Measurements from ENCODE around the gene UBXN11. TPM values are rescaled to one million over a fixed set of nuclear protein-coding genes. Genes with fewer than 3 reads are reported as not detected.

The UBXN11 gene
- total and polyA plus RNA-seq, 2 donors (not counting 1 experiment from before 2014, with no cell fraction given), result 68.0 to 81.4 TPM

GRCh38 chr1:26353210-26353859 lies 46.9 kb upstream of the UBXN11 start:
- WGBS (ENCODE audit: insufficient coverage), result 96% methylated on average over 3 of the region's 4 CpGs
- Histone ChIP-seq H2AFZ (ENCODE audit: insufficient read depth, low read depth, low read length, poor library complexity, severe bottlenecking) (no peak overlapping the region), H3K27me3 (replicated peaks in 1 of 4; ENCODE audit: control extremely low read depth in 1 of 4, control insufficient read depth in 3 of 4, insufficient read depth in 4 of 4, low read length in 3 of 4) (peaks cover 0 to 6% (median 0%) of the 10 kb centered on the region in 4 experiments), H3K36me3 (replicated peaks in 1 of 2; ENCODE audit: control extremely low read depth in 1 of 2, control insufficient read depth in 1 of 2, extremely low read depth in 1 of 2, insufficient read depth in 2 of 2, low read length in 1 of 2) (no peaks in the 10 kb centered on the region), H3K4me1 (ENCODE audit: control insufficient read depth in 2 of 2, insufficient read depth in 2 of 2, low read length in 2 of 2) (no peaks in the 10 kb centered on the region), H3K4me2 (replicated peaks; ENCODE audit: low read depth, low read length, poor library complexity, severe bottlenecking) (no peak overlapping the region), H3K27ac (ENCODE audit: low read length in 2 of 2) (no peak overlapping the region), H4K20me1 (ENCODE audit: control insufficient read depth, insufficient read depth, low read length, poor library complexity, severe bottlenecking) (no peaks in the 10 kb centered on the region), H3K4me3 (ENCODE audit: control extremely low read depth in 1 of 5, extremely low read depth in 1 of 5, insufficient read depth in 1 of 5, low read depth in 2 of 5, low read length in 4 of 5) (no peak overlapping the region), H3K9me3 (ENCODE audit: control extremely low read depth in 1 of 3, control insufficient read depth in 2 of 3, insufficient read depth in 1 of 3, low read length in 2 of 3) (no peaks in the 10 kb centered on the region), H3K79me2 (ENCODE audit: control insufficient read depth, insufficient read depth, low read length) (no peaks in the 10 kb centered on the region), H3K9ac (ENCODE audit: low read length) (no peak overlapping the region)
- ATAC-seq (ENCODE audit: low read depth) (no peak), DNase-seq (no peak)
- no peak for TF ChIP-seq EZH2 (IDR thresholded peaks at IDR 0.05; ENCODE audit: borderline replicate concordance, insufficient read depth, low read depth, low read length, poor library complexity, severe bottlenecking)
- TF ChIP-seq CTCF (IDR thresholded peaks at IDR 0.05), result no peak
- H3K4me1 Mint-ChIP-seq, result no peaks in the 10 kb centered on the region
- no peak overlapping the region for H3K4me3 Mint-ChIP-seq
- POLR2A ChIA-PET, result no interaction called here
- no peaks in the 10 kb centered on the region for H3K9me3 Mint-ChIP-seq (ENCODE audit: insufficient read depth)
- H3K27ac Mint-ChIP-seq, result no peak overlapping the region
- CTCF ChIA-PET, result interaction anchor here (0.7 kb wide), 1 partner anchor 44 kb away, joined by 3 read pairs; no protein-coding TSS in a partner anchor
- intact Hi-C loops (cut with micrococcal nuclease), result no loop called here
- peaks cover 12% of the 10 kb centered on the region for H3K27me3 Mint-ChIP-seq

- H3K9ac ChIP-seq (ENCODE audit: low read length), result no peak overlapping the region
- ChIA-PET CTCF (no interaction called here), POLR2A (no interaction called here)
- DNase-seq, result no peak
- H3K36me3 ChIP-seq (replicated peaks in 1 of 2; ENCODE audit: control extremely low read depth in 1 of 2, control insufficient read depth in 1 of 2, extremely low read depth in 1 of 2, insufficient read depth in 2 of 2, low read length in 1 of 2), result no peaks in the 10 kb centered on the region
- H3K79me2 ChIP-seq (ENCODE audit: control insufficient read depth, insufficient read depth, low read length), result no peaks in the 10 kb centered on the region
- H3K4me1 Mint-ChIP-seq, result no peaks in the 10 kb centered on the region
- H3K27ac ChIP-seq (ENCODE audit: low read length in 2 of 2), result no peak overlapping the region
- peaks cover 12% of the 10 kb centered on the region for H3K27me3 Mint-ChIP-seq
- H3K27ac Mint-ChIP-seq, result no peak overlapping the region
- H3K4me3 Mint-ChIP-seq, result no peak overlapping the region
- WGBS (ENCODE audit: insufficient coverage), result 55% methylated on average over 2 of the region's 5 CpGs
- no peak for ATAC-seq (ENCODE audit: low read depth)
- intact Hi-C loops (cut with micrococcal nuclease), result no loop called here
- peaks cover 0 to 6% (median 0%) of the 10 kb centered on the region in 4 experiments for H3K27me3 ChIP-seq (replicated peaks in 1 of 4; ENCODE audit: control extremely low read depth in 1 of 4, control insufficient read depth in 3 of 4, insufficient read depth in 4 of 4, low read length in 3 of 4)
- no peak overlapping the region for H3K4me3 ChIP-seq (ENCODE audit: control extremely low read depth in 1 of 5, extremely low read depth in 1 of 5, insufficient read depth in 1 of 5, low read depth in 2 of 5, low read length in 4 of 5)
- H3K9me3 ChIP-seq (ENCODE audit: control extremely low read depth in 1 of 3, control insufficient read depth in 2 of 3, insufficient read depth in 1 of 3, low read length in 2 of 3), result no peaks in the 10 kb centered on the region
- no peaks in the 10 kb centered on the region for H3K4me1 ChIP-seq (ENCODE audit: control insufficient read depth in 2 of 2, insufficient read depth in 2 of 2, low read length in 2 of 2)
- no peaks in the 10 kb centered on the region for H4K20me1 ChIP-seq (ENCODE audit: control insufficient read depth, insufficient read depth, low read length, poor library complexity, severe bottlenecking)
- TF ChIP-seq CTCF (IDR thresholded peaks at IDR 0.05) (no peak), EZH2 (IDR thresholded peaks at IDR 0.05; ENCODE audit: borderline replicate concordance, insufficient read depth, low read depth, low read length, poor library complexity, severe bottlenecking) (no peak)
- no peak overlapping the region for H2AFZ ChIP-seq (ENCODE audit: insufficient read depth, low read depth, low read length, poor library complexity, severe bottlenecking)
- H3K9me3 Mint-ChIP-seq (ENCODE audit: insufficient read depth), result no peaks in the 10 kb centered on the region
- H3K4me2 ChIP-seq (replicated peaks; ENCODE audit: low read depth, low read length, poor library complexity, severe bottlenecking), result no peak overlapping the region
Measured at GRCh38 chr1:26352338-26352679, 45.9 kb upstream of the UBXN11 start.
